Heart left ventricle (tissue), 16 donors: ENCODE data around the gene TEP1. TPM values are rescaled to one million over a fixed set of nuclear protein-coding genes. Genes with fewer than 3 reads are reported as not detected.

Experiments used
- ATAC-seq, 4 donors: fragments of 200-7000 bp; cut with Tn5 transposase; one replicate each; pipeline ENCODE4 v1.9.1; 2020 to 2022; ENCODE audit warnings: moderate library complexity in 4 of 4, mild to moderate bottlenecking in 3 of 4, moderate number of reproducible peaks in 1 of 4
- DNase-seq, 5 donors: peaks; one replicate each; pipeline ENCODE4 v3.0.0-alpha.2; 2020
- H3K27ac ChIP-seq, 12 donors: fragments of 200-600 bp; sonication (generic) in 4 of 12; one replicate each; pipeline versions ENCODE4 v1.5.0 to v1.8.0; 2016 to 2022; ENCODE audit warnings: mild to moderate bottlenecking in 2 of 12
- H3K27me3 ChIP-seq, 9 donors: fragments of 200-600 bp; sonication (generic) in 2 of 9; one replicate each; pipeline versions ENCODE4 v1.5.1 to v1.8.0; 2016 to 2022; ENCODE audit warnings: mild to moderate bottlenecking in 3 of 9
- H3K36me3 ChIP-seq, 9 donors: fragments of 200-600 bp; sonication (generic) in 2 of 9; one replicate each; pipeline versions ENCODE4 v1.5.0 to v1.8.0; 2018 to 2022; ENCODE audit warnings: mild to moderate bottlenecking in 2 of 9
- H3K4me1 ChIP-seq, 12 donors: fragments of 200-600 bp; sonication (generic) in 4 of 12; one replicate each; pipeline versions ENCODE4 v1.5.0 to v1.8.0; 2016 to 2022; ENCODE audit warnings: mild to moderate bottlenecking in 3 of 12
- H3K4me3 ChIP-seq, 12 donors: fragments of 200-600 bp; sonication (generic) in 4 of 12; one replicate each; pipeline versions ENCODE4 v1.5.0 to v1.8.0; 2017 to 2022; ENCODE audit warnings: mild to moderate bottlenecking in 9 of 12, moderate library complexity in 4 of 12
- H3K9me3 ChIP-seq, 12 donors: fragments of 200-600 bp; sonication (generic) in 4 of 12; one replicate each; pipeline versions ENCODE4 v1.5.0 to v1.8.0; 2016 to 2022; ENCODE audit warnings: mild to moderate bottlenecking in 1 of 12
- CTCF ChIP-seq, 12 donors: fragments of 200-600 bp; sonication (generic) in 4 of 12; IDR thresholded peaks; one replicate each; pipeline versions ENCODE4 v1.5.0 to v1.8.0; 2018 to 2022; ENCODE audit warnings: antibody characterized with exemption in 12 of 12, mild to moderate bottlenecking in 5 of 12
- POLR2A ChIP-seq, 2 donors: fragments of 450-650 bp; IDR thresholded peaks; one replicate each; pipeline ENCODE4 v1.6.1; 2017; ENCODE audit warnings: antibody characterized with exemption in 2 of 2, mild to moderate bottlenecking in 2 of 2, moderate library complexity in 2 of 2
- WGBS, 4 donors: extraction: QIAGEN DNeasy Blood & Tissue Kit in 2 of 4; methylation state at CpG; one replicate each; pipeline versions ENCODE4 v1.1.5 to v1.1.7; 2013 to 2018; 5-methylcytosine and 5-hydroxymethylcytosine counted together
- intact Hi-C, 10 donors: fragments of 100-400 bp; cut with DNase I; formaldehyde crosslinking; loops; one replicate each; pipeline versions ENCODE4 v1.11.1 to v1.14.2; 2022
- long read RNA-seq, 3 donors: library from polyadenylated mRNA; unstranded; transcript quantifications; one replicate each; pipeline ENCODE4 v2.0.0, GENCODE V29; 2020 to 2021
- polyA plus RNA-seq, 2 donors: library from polyadenylated mRNA; stranded (reverse); fragments of 200-250 nt; gene quantifications; one replicate each; pipeline ENCODE4 v1.2.3, GENCODE V29; 2013
- total RNA-seq, 9 donors: library from RNA; depleted of rRNA in 2 of 9; stranded (reverse); fragments of >200 nt in 2 of 9; fragmentation: NEBNext Ultra II Directional in 3 of 9; extraction: Animal tissue kit (Norgen Biotek cat#: 25700) in 3 of 9; gene quantifications; one replicate each; pipeline versions ENCODE4 v1.1.0 to v1.2.4, GENCODE V29; 2016 to 2023
- donor health status: ischemic (EF 13 %, LVEDD 7.1; RV severe dilation, severe dysfunction).
- donor health status: healthy with polysubstance abuse.
- donor health status: DM: no; HTN: yes; CAD: no.
- donor health status: DM: no; HTN: no; CAD: no.
- donor health status: ischemic (EF 25% LVEDD 6.9; RV normal size, moderate dysfunction).
- donor health status: ischemic (EF 25% LVEDD 5.7; RV mildly dilated, moderate dysfunction).
- donor health status: healthy.
- donor health status: DM: yes; HTN: yes; CAD: no.
- donor health status: ischemic (EF 35%, LVEDD 5.7; RV mildly dilated, moderate dysfunction).
- donor health status: nonischemic (EF 11% LVEDD 7.7; RV severe dilation, severe dysfunction).
- donor health status: DM: yes; HTN: yes; CAD: no.
- donor health status: PGD.
- donor health status: ischemic (EF 29% LVEDD 5.4; RV normal size, mild dysfunction).
- donor health status: nonischemic (EF 23%, LVEDD 6.1; RV moderate dilation, normal function).

The TEP1 gene
- 10 to 100 TPM in 4 of 9 donors, 1 to 10 TPM in 5; 4.1 to 31.3 (median 9.8) TPM for total RNA-seq
- 1 to 10 TPM; 7.4 to 9.0 TPM for polyA plus RNA-seq
- long read RNA-seq, donor 1, partial matches to known transcripts = 3 of 3 reads
- long read RNA-seq, donor 1, other reads (novel, unspliced or antisense) = 0 of 3 reads
- long read RNA-seq, donor 2, partial matches to known transcripts = 1 of 1 reads
- long read RNA-seq, donor 2, other reads (novel, unspliced or antisense) = 0 of 1 reads
- long read RNA-seq, donor 3, partial matches to known transcripts = 3 of 4 reads
- long read RNA-seq, donor 3, other reads (novel, unspliced or antisense) = 1 of 4 reads

DNA sequence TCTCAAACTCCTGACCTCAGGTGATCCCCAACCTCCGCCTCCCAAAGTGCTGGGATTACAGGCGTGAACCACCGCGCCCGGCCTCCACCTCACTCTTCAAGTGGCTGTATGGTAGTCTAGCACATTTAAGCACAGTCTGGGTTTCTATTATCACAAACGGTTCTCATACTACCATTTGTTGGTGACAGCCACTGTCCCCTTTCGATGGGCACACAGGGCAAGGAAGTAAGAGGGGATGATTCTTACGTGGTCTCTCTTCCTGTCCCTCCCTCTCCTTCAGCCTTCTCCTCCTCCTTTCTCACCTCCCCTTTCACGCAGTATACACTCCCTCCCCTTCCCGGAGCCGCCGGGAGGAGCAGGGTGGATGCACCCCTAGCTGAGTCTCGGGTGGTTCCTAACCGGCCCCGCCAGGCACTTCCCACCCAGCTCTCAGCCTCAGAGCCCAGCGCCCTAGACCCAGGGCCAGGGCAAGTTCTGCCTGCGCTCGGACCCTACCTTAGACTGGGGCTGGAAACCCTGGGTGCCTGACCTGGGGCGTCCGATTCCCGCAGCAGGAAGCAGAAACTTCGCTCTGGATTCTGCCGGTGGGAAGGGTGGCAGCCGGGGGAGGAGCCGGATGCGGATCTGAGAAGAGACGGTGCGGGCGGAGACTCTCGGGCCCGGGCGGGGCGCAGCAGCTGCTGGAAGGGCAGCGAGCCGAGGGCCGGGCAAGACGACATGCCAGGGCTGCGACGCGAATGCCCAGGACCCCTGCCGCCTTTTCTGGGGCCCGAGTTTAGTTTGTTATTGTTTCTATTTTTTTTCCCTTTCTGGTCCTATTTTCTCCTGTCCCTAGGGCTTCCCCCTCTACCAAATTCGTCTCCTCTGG lies at the start of gene TEP1:
TSS of gene TEP1 (minus strand) at position 626 of the 868 bp plus-strand sequence. CDS start 5,062 bp downstream, outside the sequence.
- 0 to 1% (median 0%) methylated on average over 38 to 43 of the region's 43 CpGs for WGBS, 4 donors
- Histone ChIP-seq H3K4me3 (peak within 1 kb of the TSS; percentile 58 to 98 (median 80)), H3K9me3 (no peaks in the 10 kb centered on the region), H3K4me1 (peaks cover 0 to 41% (median 9%) of the 10 kb centered on the region in 12 donors), H3K27me3 (no peaks in the 10 kb centered on the region), H3K27ac (peak within 1 kb of the TSS; percentile 79 to 98 (median 94)), H3K36me3 (peaks cover 0 to 11% (median 4%) of the 10 kb centered on the region in 9 donors)
- intact Hi-C loops = loop anchor here (1.0 to 10.0 kb wide), 14 partner anchors 39 to 272 kb away; partner anchors contain the start of genes APEX1 (in 5 of the 10), RNASE4 (in 5 of the 10), ANG (in 3 of the 10) and OSGEP (in 3 of the 10)
- DNase-seq (peak; percentile 90 to 94 (median 94)), ATAC-seq (peak; percentile 92 to 98 (median 97))
- TF ChIP-seq POLR2A (IDR thresholded peaks at IDR 0.05) (peak in 1 of 2 donors; percentile 83), CTCF (IDR thresholded peaks at IDR 0.05) (peak in 1 of 12 donors; percentile 28)

DNA sequence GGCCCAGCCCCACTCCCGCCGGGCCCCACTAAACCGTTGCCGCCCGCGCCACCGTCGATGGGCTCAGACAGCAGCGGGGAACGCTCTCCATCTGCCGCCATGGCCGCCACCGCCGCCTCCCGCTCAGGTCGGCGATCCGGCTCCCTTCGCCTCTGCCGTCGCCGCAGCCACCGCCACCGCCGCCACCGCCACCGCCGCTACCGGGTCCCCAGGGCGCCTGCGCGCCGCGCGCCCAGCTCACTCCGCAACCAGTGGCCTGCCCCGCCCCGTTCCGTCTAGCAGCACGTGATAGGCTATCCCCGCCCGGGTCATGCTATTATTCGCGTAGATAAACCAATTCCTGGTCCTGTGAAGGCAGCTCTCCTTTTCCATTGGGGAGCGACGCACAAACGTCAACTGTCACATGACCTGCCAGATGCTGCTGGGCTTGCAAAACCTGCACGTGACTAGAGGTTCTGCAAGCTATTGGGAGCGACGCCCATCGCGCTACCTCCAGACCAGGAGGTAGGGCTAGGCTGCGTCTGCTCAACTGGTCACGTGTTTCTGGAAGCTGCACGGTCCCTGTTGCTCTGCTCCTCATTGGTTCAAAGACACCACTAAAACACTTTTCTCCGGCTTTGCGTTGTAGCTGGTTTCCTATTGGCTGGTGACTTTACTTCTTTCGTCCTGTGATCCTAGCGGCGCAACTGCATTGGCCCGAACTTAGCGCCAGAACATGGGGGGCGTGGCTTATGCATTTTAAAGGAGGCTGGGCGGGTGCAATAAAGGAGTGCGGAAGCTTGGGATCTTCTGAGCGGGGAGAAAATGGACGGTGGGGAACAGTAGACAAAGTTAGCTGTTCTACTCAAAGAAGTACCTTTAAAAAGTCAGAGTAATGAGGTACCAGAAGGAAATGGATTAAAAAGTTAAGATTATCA lies 48.2 kb upstream of the TEP1 start, which contains the start of gene PIP4P1:
TSS of gene PIP4P1 (minus strand) at position 210 of the 917 bp plus-strand sequence. CDS start at position 101, 109 bp downstream.
- peak in 1 of 2 donors; percentile 88 for TF ChIP-seq POLR2A (IDR thresholded peaks at IDR 0.05)
- TF ChIP-seq CTCF (IDR thresholded peaks at IDR 0.05) = no peak
- peaks cover 0 to 52% (median 16%) of the 10 kb centered on the region in 12 donors for H3K4me1 ChIP-seq
- DNase-seq = peak; percentile 98 to 100 (median 99)
- H3K27me3 ChIP-seq = no peaks in the 10 kb centered on the region
- peak within 1 kb of the TSS; percentile 66 to 99 (median 92) for H3K4me3 ChIP-seq
- intact Hi-C loops = loop anchor here in 4 of 10 donors (2.0 to 10.0 kb wide), 5 partner anchors 119 to 643 kb away; partner anchors contain the start of genes RNASE4 (in 3 of the 4), ANG (in 1 of the 4), PARP2 (in 1 of the 4) and TMEM253 (in 1 of the 4)
- 0 to 1% (median 0%) methylated on average over 33 to 67 of the region's 67 CpGs for WGBS, 4 donors
- no peaks in the 10 kb centered on the region for H3K9me3 ChIP-seq
- H3K27ac ChIP-seq = peak within 1 kb of the TSS; percentile 57 to 97 (median 92)
- peaks cover 0 to 39% (median 34%) of the 10 kb centered on the region in 9 donors for H3K36me3 ChIP-seq
- peak; percentile 97 to 99 (median 98) for ATAC-seq

DNA sequence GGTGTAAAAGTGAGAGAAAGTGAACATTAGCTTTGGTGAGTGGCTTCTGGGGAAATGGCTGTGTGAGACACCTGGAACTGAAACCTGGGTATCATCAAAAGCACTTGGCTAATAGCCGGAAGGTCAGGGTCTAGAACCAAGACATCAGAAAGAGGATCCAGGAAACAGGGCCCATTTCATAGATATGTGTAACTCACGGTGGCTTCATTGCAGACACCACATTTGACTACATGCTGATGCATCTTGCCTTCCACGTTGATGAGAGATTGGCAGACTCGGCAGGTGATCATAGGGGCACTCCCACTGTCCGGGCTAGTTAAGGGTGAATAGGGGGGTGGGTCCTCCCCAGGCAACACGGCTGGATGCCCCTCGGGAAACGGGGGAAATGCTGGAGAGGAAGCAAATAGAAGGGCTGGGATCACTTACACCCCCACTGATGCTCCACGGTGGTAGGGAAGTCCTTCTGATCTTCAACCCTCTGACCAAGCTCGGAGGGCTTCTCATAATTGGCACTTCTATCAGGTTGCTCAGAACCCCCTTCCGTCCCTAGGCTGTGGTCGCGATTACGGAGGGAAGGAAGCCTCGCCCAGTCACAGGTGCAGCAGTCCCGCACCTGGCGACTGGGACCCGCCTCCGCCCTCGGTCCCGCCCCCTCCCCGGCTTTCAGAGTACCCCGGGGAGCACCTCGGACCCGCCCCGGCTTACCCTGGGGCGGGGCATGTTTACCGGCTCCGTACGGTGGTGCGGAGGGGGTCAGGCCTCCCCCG lies 47.3 kb upstream of the TEP1 start:
- peak overlapping the region; percentile 66 to 99 (median 92) for H3K4me3 ChIP-seq
- 5 to 15% (median 9%) methylated on average over 11 to 32 of the region's 32 CpGs for WGBS, 4 donors
- ATAC-seq = peak in 2 of 4 donors; percentile 1 to 10
- peak in 1 of 5 donors; percentile 76 for DNase-seq
- H3K9me3 ChIP-seq = no peaks in the 10 kb centered on the region
- H3K4me1 ChIP-seq = peaks cover 0 to 60% (median 24%) of the 10 kb centered on the region in 12 donors
- H3K27me3 ChIP-seq = no peaks in the 10 kb centered on the region
- peak overlapping the region; percentile 57 to 97 (median 92) for H3K27ac ChIP-seq
- TF ChIP-seq CTCF (IDR thresholded peaks at IDR 0.05) = no peak
- no peak for TF ChIP-seq POLR2A (IDR thresholded peaks at IDR 0.05)
- intact Hi-C loops = loop anchor here in 4 of 10 donors (2.0 to 10.0 kb wide), 5 partner anchors 118 to 644 kb away; partner anchors contain the start of genes RNASE4 (in 3 of the 4), ANG (in 1 of the 4), PARP2 (in 1 of the 4) and TMEM253 (in 1 of the 4)
- peaks cover 0 to 45% (median 39%) of the 10 kb centered on the region in 9 donors for H3K36me3 ChIP-seq
